GM21360 (cell line): ENCODE measurements around the gene MGRN1.

ENCODE experiments used
- ATAC-seq: cut with Tn5 transposase; IDR thresholded peaks from one replicate; pipeline ENCODE4 v1.9.1; 2021; ENCODE audit warnings: mild to moderate bottlenecking, moderate library complexity; ENCODE audit not compliant: unreplicated experiment

Gene MGRN1

GRCh38 chr16:4696905-4697847 is 72.5 kb downstream of the MGRN1 start:
- no peak for ATAC-seq

- no peak for ATAC-seq
Measured at GRCh38 chr16:4697848-4698291, 73.2 kb downstream of the MGRN1 start.

- no peak for ATAC-seq
Measured at GRCh38 chr16:4698321-4699045, 73.9 kb downstream of the MGRN1 start.

GRCh38 chr16:4699046-4699556 is 74.5 kb downstream of the MGRN1 start:
- no peak for ATAC-seq

- no peak for ATAC-seq
Measured at GRCh38 chr16:4700380-4700996, 75.9 kb downstream of the MGRN1 start.

GRCh38 chr16:4700997-4701743 is 76.5 kb downstream of the MGRN1 start:
- ATAC-seq = no peak

- no peak for ATAC-seq
Measured at GRCh38 chr16:4701791-4702465, 77.3 kb downstream of the MGRN1 start.

GRCh38 chr16:4702466-4702808 is 77.8 kb downstream of the MGRN1 start:
- ATAC-seq = no peak

GRCh38 chr16:4703906-4704305 is 79.3 kb downstream of the MGRN1 start:
- ATAC-seq = no peak

- no peak for ATAC-seq
Measured at GRCh38 chr16:4704491-4704890, 79.9 kb downstream of the MGRN1 start.

GRCh38 chr16:4704913-4705312 is 80.3 kb downstream of the MGRN1 start:
- ATAC-seq = no peak

GRCh38 chr16:4706871-4707270 is 82.2 kb downstream of the MGRN1 start:
- no peak for ATAC-seq

GRCh38 chr16:4709481-4709880 is 84.9 kb downstream of the MGRN1 start:
- ATAC-seq = no peak

GRCh38 chr16:4713663-4714501 is 89.3 kb downstream of the MGRN1 start:
- ATAC-seq = no peak

- ATAC-seq = no peak
Measured at GRCh38 chr16:4714996-4715395, 90.4 kb downstream of the MGRN1 start.

GRCh38 chr16:4718466-4718865 is 93.8 kb downstream of the MGRN1 start:
- no peak for ATAC-seq

GRCh38 chr16:4723071-4723767 is 98.6 kb downstream of the MGRN1 start:
- ATAC-seq = no peak

- ATAC-seq = no peak
Measured at GRCh38 chr16:4724661-4725270, 100.1 kb downstream of the MGRN1 start.
